ENCODE measurements around the gene RNF44.
"Not testable (repeated sequence)": the region's sequence is repeated elsewhere in the genome, so short reads cannot be mapped to it uniquely, and the experiment has no call there.

Gene RNF44

GRCh38 chr5:176550937-176551336 is 13.7 kb upstream of the RNF44 start:
- DNase-seq, result not testable (repeated sequence)

- DNase-seq, result no peak
Measured at GRCh38 chr5:176550275-176550831, 13.2 kb upstream of the RNF44 start.

GRCh38 chr5:176549871-176550270 is 12.7 kb upstream of the RNF44 start:
- DNase-seq, result no peak

- no peak for DNase-seq
Measured at GRCh38 chr5:176548967-176549444, 11.8 kb upstream of the RNF44 start, which contains the start of gene CDHR2. CDHR2 (plus strand) TSS chr5:176549342; CDS start chr5:176565353, 16,011 bp downstream.

GRCh38 chr5:176547802-176548201 is 10.6 kb upstream of the RNF44 start:
- no peak for DNase-seq

GRCh38 chr5:176545737-176546509 is 8.7 kb upstream of the RNF44 start:
- DNase-seq, result no peak

GRCh38 chr5:176545388-176545736 is 8.2 kb upstream of the RNF44 start:
- DNase-seq, result no peak

GRCh38 chr5:176543428-176544182 is 6.4 kb upstream of the RNF44 start:
- peak; percentile 63 to 67 for DNase-seq

- no peak for DNase-seq
Measured at GRCh38 chr5:176542596-176543427, 5.6 kb upstream of the RNF44 start.

GRCh38 chr5:176542135-176542595 is 5.0 kb upstream of the RNF44 start:
- DNase-seq, result peak; percentile 46 to 63

GRCh38 chr5:176541338-176542134 is 4.3 kb upstream of the RNF44 start:
- peak; percentile 45 to 59 for DNase-seq

- DNase-seq, result no peak
Measured at GRCh38 chr5:176540956-176541337, 3.7 kb upstream of the RNF44 start.

- DNase-seq, result no peak
Measured at GRCh38 chr5:176540476-176540899, 3.3 kb upstream of the RNF44 start.

GRCh38 chr5:176538989-176539384 is 1.8 kb upstream of the RNF44 start:
- no peak for DNase-seq

GRCh38 chr5:176538230-176538988 is 1.2 kb upstream of the RNF44 start:
- DNase-seq, result no peak

GRCh38 chr5:176537554-176538229 is 490 bp upstream of the RNF44 start:
- peak; percentile 89 to 91 for DNase-seq

- DNase-seq, result peak; percentile 62 to 63
Measured at GRCh38 chr5:176536132-176536901, 885 bp downstream of the RNF44 start.

GRCh38 chr5:176535664-176536131 is 1.5 kb downstream of the RNF44 start:
- no peak for DNase-seq

- no peak for DNase-seq
Measured at GRCh38 chr5:176535101-176535663, 2.0 kb downstream of the RNF44 start.
